ENCODE data around the gene ALDH1L1.

GRCh38 chr3:126081618-126082361 lies 98.6 kb downstream of the ALDH1L1 start:
- TF ChIP-seq CTCF (IDR thresholded peaks at IDR 0.05) (no peak), ZNF317 (CRISPR knock-in tag; IDR thresholded peaks at IDR 0.05; ENCODE audit: borderline replicate concordance, low read depth) (no peak), TEAD4 (CRISPR knock-in tag; IDR thresholded peaks at IDR 0.05) (no peak), SP1 (CRISPR knock-in tag; conservative IDR thresholded peaks at IDR 0.05) (no peak), HMGXB4 (CRISPR knock-in tag; IDR thresholded peaks at IDR 0.05) (no peak), ZBTB21 (CRISPR knock-in tag; IDR thresholded peaks at IDR 0.05; ENCODE audit: borderline replicate concordance) (no peak), TCF7 (CRISPR knock-in tag; IDR thresholded peaks at IDR 0.05; ENCODE audit: low read depth) (no peak), ZNF423 (CRISPR knock-in tag; IDR thresholded peaks at IDR 0.05) (no peak)
